HepG2 (cell line): ENCODE measurements around the gene C2CD3. TPM values are rescaled to one million over a fixed set of nuclear protein-coding genes. Genes with fewer than 3 reads are reported as not detected.
A peak's percentile ranks its signal among the peaks of the same experiment; 100 is the strongest.

Experiments
- ATAC-seq: fragments of 200-7000 bp; cut with Tn5 transposase; 3 replicates; pipeline ENCODE4 v1.9.1; 2020; ENCODE audit warnings: mild to moderate bottlenecking, moderate library complexity
- BruUV-seq: library from RNA; stranded (reverse); fragments of 400-500 nt; replicated peaks from 2 replicates; lab custom pipeline; 2021; lab: Mats Ljungman, UMichigan
- CTCF ChIA-PET: fragments of 300-600 bp; formaldehyde crosslinking; extraction: SDS; loops from one replicate; lab custom pipeline; 2021; ENCODE audit warnings: low total read pairs, inconsistent platforms, low intra/inter-chr PET ratio; lab: Yijun Ruan, JAX
- POLR2A ChIA-PET: fragments of 350-600 bp; sonication (Branson Sonifier 250); formaldehyde crosslinking; loops from one replicate; lab custom pipeline; 2020; ENCODE audit warnings: antibody characterized with exemption, inconsistent platforms; lab: Yijun Ruan, JAX
- DNase-seq: peaks from one replicate; pipeline ENCODE4 v3.0.0-alpha.2; 2015; ENCODE audit warnings: low spot score
- FAIRE-seq: peaks from 3 replicates; lab custom pipeline; 2011; peaks lifted over from hg19 to GRCh38; lab: Jason Lieb, UNC
- H2AFZ ChIP-seq: one replicate; pipeline ENCODE4 v1.6.1; 2011; ENCODE audit warnings: low read length, inconsistent platforms
- H3K27ac ChIP-seq: fragments of 300-600 bp; 3 replicates; pipeline ENCODE4 v1.8.0; 2011; ENCODE audit warnings: mixed run types, mild to moderate bottlenecking, mixed read lengths, low read length, inconsistent platforms; ENCODE audit not compliant: insufficient read depth; ENCODE audit errors: extremely low read length
- H3K27me3 ChIP-seq, 2 experiments: fragments of 200-600 bp in 1 of 2; 2 replicates in 1 of 2; 3 replicates in 1 of 2; pipeline versions ENCODE4 v1.6.0 to v1.8.0; 2011; ENCODE audit warnings: low read length in 2 of 2, mild to moderate bottlenecking in 2 of 2, moderate library complexity in 2 of 2, inconsistent platforms in 1 of 2; ENCODE audit not compliant: insufficient read depth in 2 of 2, control insufficient read depth in 1 of 2
- H3K36me3 ChIP-seq, 2 experiments: fragments of 200-600 bp in 1 of 2; replicated peaks in 1 of 2; 2 replicates in 1 of 2; 3 replicates in 1 of 2; pipeline versions ENCODE4 v1.5.1 to v1.8.0; 2011; ENCODE audit warnings: low read length in 2 of 2, inconsistent platforms in 1 of 2; ENCODE audit not compliant: insufficient read depth in 2 of 2, control insufficient read depth in 1 of 2
- H3K4me1 ChIP-seq: 2 replicates; pipeline ENCODE4 v1.5.1; 2012; ENCODE audit warnings: low read length, inconsistent platforms; ENCODE audit not compliant: insufficient read depth
- H3K4me2 ChIP-seq: 2 replicates; pipeline ENCODE4 v1.6.0; 2011; ENCODE audit warnings: low read depth, low read length, inconsistent platforms
- H3K4me3 ChIP-seq, 3 experiments: fragments of 200-600 bp in 1 of 3; sonication (generic), shearing (Covaris generic) in 1 of 3; replicated peaks in 1 of 3; 2 replicates each; pipeline ENCODE4 v1.5.1; 2011 to 2016; ENCODE audit warnings: low read length in 3 of 3, inconsistent platforms in 2 of 3, low read depth in 2 of 3, mild to moderate bottlenecking in 2 of 3, control low read depth in 1 of 3, mixed read lengths in 1 of 3; ENCODE audit not compliant: insufficient read depth in 1 of 3
- H3K79me2 ChIP-seq: one replicate; pipeline ENCODE4 v1.6.1; 2011; ENCODE audit warnings: low read length, inconsistent platforms; ENCODE audit not compliant: insufficient read depth
- H3K9ac ChIP-seq: 2 replicates; pipeline ENCODE4 v1.6.0; 2011; ENCODE audit warnings: mild to moderate bottlenecking, low read depth, low read length, inconsistent platforms; ENCODE audit not compliant: insufficient read depth
- H3K9me3 ChIP-seq: 2 replicates; pipeline ENCODE4 v1.5.1; 2012; ENCODE audit warnings: mild to moderate bottlenecking, low read length
- H4K20me1 ChIP-seq: 2 replicates; pipeline ENCODE4 v1.6.0; 2011; ENCODE audit warnings: inconsistent platforms, mild to moderate bottlenecking, low read length, moderate library complexity; ENCODE audit not compliant: insufficient read depth
- ARHGAP35 ChIP-seq: sonication (generic); formaldehyde crosslinking; IDR thresholded peaks from 2 replicates; pipeline ENCODE4 v1.9.0; 2022; ENCODE audit warnings: mild to moderate bottlenecking, inconsistent platforms, moderate library complexity, missing genetic modification reagents, borderline replicate concordance
- CREM ChIP-seq, 2 experiments: sonication (generic) in 1 of 2; formaldehyde crosslinking in 1 of 2; IDR thresholded peaks; 2 replicates each; pipeline versions ENCODE4 v1.4.0 to v1.6.1; 2016 to 2020; ENCODE audit warnings: antibody characterized with exemption in 1 of 2, mild to moderate bottlenecking in 1 of 2, missing genetic modification reagents in 1 of 2
- DNMT1 ChIP-seq: sonication (generic); formaldehyde crosslinking; IDR thresholded peaks from 2 replicates; pipeline ENCODE4 v1.5.1; 2020; ENCODE audit warnings: mild to moderate bottlenecking, missing genetic modification reagents
- GATAD2A ChIP-seq: IDR thresholded peaks from 2 replicates; pipeline ENCODE4 v1.6.1; 2016
- GTF2F1 ChIP-seq: fragments of 150-350 bp; IDR thresholded peaks from 2 replicates; pipeline ENCODE4 v1.6.1; 2014; ENCODE audit warnings: low read length
- HMG20A ChIP-seq: IDR thresholded peaks from 2 replicates; pipeline ENCODE4 v1.6.1; 2016; ENCODE audit warnings: borderline replicate concordance
- KLF12 ChIP-seq: sonication (generic); formaldehyde crosslinking; IDR thresholded peaks from 2 replicates; pipeline ENCODE4 v1.4.0; 2020; ENCODE audit warnings: missing genetic modification reagents, borderline replicate concordance
- MLXIP ChIP-seq: sonication (generic); formaldehyde crosslinking; IDR thresholded peaks from 2 replicates; pipeline ENCODE4 v1.9.0; 2021; ENCODE audit warnings: missing genetic modification reagents, borderline replicate concordance
- NFATC3 ChIP-seq: sonication (generic); formaldehyde crosslinking; IDR thresholded peaks from 2 replicates; pipeline ENCODE4 v1.5.1; 2020; ENCODE audit warnings: mild to moderate bottlenecking, missing genetic modification reagents
- PITX1 ChIP-seq: sonication (generic); formaldehyde crosslinking; IDR thresholded peaks from 2 replicates; pipeline ENCODE4 v1.5.1; 2020; ENCODE audit warnings: mild to moderate bottlenecking, missing genetic modification reagents
- SMAD3 ChIP-seq: sonication (generic); formaldehyde crosslinking; IDR thresholded peaks from 2 replicates; pipeline ENCODE4 v1.4.0; 2020; ENCODE audit warnings: missing genetic modification reagents
- SMC3 ChIP-seq: IDR thresholded peaks from 2 replicates; pipeline ENCODE4 v1.6.1; 2011; ENCODE audit warnings: low read length, improper control_type of control experiment
- STAG1 ChIP-seq: sonication (generic); formaldehyde crosslinking; IDR thresholded peaks from 2 replicates; pipeline ENCODE4 v1.4.0; 2020; ENCODE audit warnings: missing genetic modification reagents
- U2AF2 ChIP-seq: fragments of 200-400 bp; formaldehyde crosslinking; IDR thresholded peaks from 2 replicates; pipeline ENCODE4 v1.6.1; 2017; ENCODE audit warnings: low read depth, mild to moderate bottlenecking, low read length
- ZNF496 ChIP-seq: sonication (generic); formaldehyde crosslinking; IDR thresholded peaks from 2 replicates; pipeline ENCODE4 v1.8.1; 2023; ENCODE audit warnings: mild to moderate bottlenecking, moderate library complexity, missing genetic modification reagents; ENCODE audit not compliant: insufficient replicate concordance
- ZNF589 ChIP-seq: sonication (generic); formaldehyde crosslinking; conservative IDR thresholded peaks from 2 replicates; pipeline ENCODE4 v1.8.0; 2022; ENCODE audit warnings: mild to moderate bottlenecking, moderate library complexity, missing genetic modification reagents
- ZNF691 ChIP-seq: sonication (generic); formaldehyde crosslinking; IDR thresholded peaks from 2 replicates; pipeline ENCODE4 v1.4.0; 2020; ENCODE audit warnings: missing genetic modification reagents, low read depth, mild to moderate bottlenecking, borderline replicate concordance
- WGBS: methylation state at CpG from one replicate; pipeline ENCODE4 v1.1.6; 2017; ENCODE audit warnings: low lambda C conversion rate; 5-methylcytosine and 5-hydroxymethylcytosine counted together
- in situ Hi-C: cut with HindIII; loops from 2 replicates; pipeline ENCODE4 v1.10.0; 2017; ENCODE audit warnings: low pct_unique_long_range_greater_than_20kb; ENCODE audit not compliant: extremely low pct_ligation_motif_present
- intact Hi-C: fragments of 100-400 bp; cut with micrococcal nuclease; formaldehyde crosslinking; loops from one replicate; pipeline ENCODE4 v1.10.0; 2022; ENCODE audit not compliant: unreplicated experiment
- polyA plus RNA-seq, 8 experiments: library from polyadenylated mRNA; depleted of rRNA in 3 of 8; stranded (reverse) in 7 of 8; unstranded in 1 of 8; fragments of >200 nt; fragmentation: Illumina TruSeq in 4 of 8; extraction: Trizol in 4 of 8; gene quantifications; 2 replicates each; pipeline versions ENCODE4 v1.2.1 to v1.2.3, GENCODE V29; 2011 to 2016; ENCODE audit warnings: low read depth in 4 of 8, missing spikeins in 1 of 8, mixed read lengths in 1 of 8; ENCODE audit not compliant: insufficient read depth in 1 of 8
- total RNA-seq, 5 experiments: library from RNA; depleted of rRNA; stranded (reverse); fragments of >200 nt; fragmentation: Illumina TruSeq; extraction: Trizol; gene quantifications; 2 replicates each; pipeline ENCODE4 v1.2.3, GENCODE V29; 2016; ENCODE audit warnings: low read depth in 1 of 5

Gene C2CD3
- total and polyA plus RNA-seq, 2 of the 13 experiments (the other 11 are each of a cell fraction or from before 2014, with no cell fraction given) = 5.5 to 6.4 TPM

DNA sequence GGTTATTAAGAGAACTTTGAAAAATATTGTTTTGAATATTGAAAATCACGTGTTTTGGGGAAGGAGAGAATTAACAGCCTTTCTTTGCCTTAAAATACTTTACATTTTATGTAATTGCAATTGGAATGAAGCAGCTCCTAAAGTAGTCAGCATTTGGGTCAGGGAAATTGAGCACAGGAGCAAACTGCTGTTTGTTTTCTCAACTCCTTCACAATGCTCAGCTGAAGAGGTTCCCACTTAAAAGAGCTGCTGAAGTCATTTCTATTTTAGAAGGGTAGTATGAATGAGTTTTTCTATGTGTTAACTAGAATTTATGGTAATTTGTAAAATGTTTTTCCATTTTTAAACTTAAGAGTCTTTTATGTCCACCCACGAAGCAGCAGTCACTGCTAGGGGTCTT is 180.1 kb downstream of the C2CD3 start (continued):
- TF ChIP-seq MLXIP (no peak), KLF12 (CRISPR knock-in tag) (no peak), GATAD2A (CRISPR knock-in tag) (no peak), ARHGAP35 (CRISPR knock-in tag) (no peak), SMAD3 (no peak)

DNA sequence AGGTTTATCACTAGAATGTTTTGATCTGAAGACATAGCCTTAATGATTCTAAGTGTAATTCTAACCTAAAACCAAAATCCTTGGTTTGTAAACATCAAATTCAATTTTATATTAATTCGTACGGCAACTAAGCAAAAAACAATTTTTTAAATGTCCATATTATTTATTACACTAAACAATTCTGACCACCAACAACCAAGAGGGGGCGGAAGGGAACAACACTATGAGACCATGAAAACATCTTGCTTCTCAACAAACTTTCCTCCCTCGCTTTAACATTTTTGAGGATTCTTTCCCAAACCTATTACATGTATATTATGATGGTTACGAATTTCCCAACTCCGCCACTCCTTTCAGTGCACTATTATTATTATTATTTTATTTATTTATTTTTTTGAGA is 181.6 kb downstream of the C2CD3 start:
- Histone ChIP-seq H2AFZ (no peak overlapping the region), H4K20me1 (no peaks in the 10 kb centered on the region), H3K36me3 (no peaks in the 10 kb centered on the region), H3K9me3 (no peaks in the 10 kb centered on the region), H3K4me3 (no peak overlapping the region), H3K27me3 (no peaks in the 10 kb centered on the region; a peak in 1 of 5 replicates), H3K4me1 (peaks cover 32% of the 10 kb centered on the region), H3K4me2 (no peak overlapping the region), H3K27ac (no peak overlapping the region), H3K79me2 (no peaks in the 10 kb centered on the region), H3K9ac (no peak overlapping the region)
- POLR2A ChIA-PET = no interaction called here
- TF ChIP-seq HMG20A = no peak
- no peak for TF ChIP-seq DNMT1 (CRISPR knock-in tag)
- no peak for TF ChIP-seq PITX1 (CRISPR knock-in tag)
- TF ChIP-seq U2AF2 = no peak
- TF ChIP-seq STAG1 (CRISPR knock-in tag) = peak; percentile 43
- 0 out of 2 replicates have a peak, but pooled peaks have one; percentile 13 for TF ChIP-seq SMC3
- TF ChIP-seq CREM (IDR thresholded peaks at IDR 0.05) = no peak
- TF ChIP-seq CREM (CRISPR knock-in tag; IDR thresholded peaks at IDR 0.05) = no peak
- TF ChIP-seq ZNF589 = no peak
- TF ChIP-seq ZNF496 (CRISPR knock-in tag) = no peak
- no peak for TF ChIP-seq GTF2F1
- no peak for TF ChIP-seq ZNF691 (CRISPR knock-in tag)
- TF ChIP-seq NFATC3 (CRISPR knock-in tag) = no peak
- in situ Hi-C loops = no loop called here
- 85% methylated on average over 6 of the region's 6 CpGs for WGBS
- ATAC-seq (no peak), DNase-seq (no peak), FAIRE-seq (no peak)
- CTCF ChIA-PET = no interaction called here
- no TSS peak for BruUV-seq
- intact Hi-C loops = no loop called here
